Measurements from ENCODE around the gene ARHGAP12.

DNA sequence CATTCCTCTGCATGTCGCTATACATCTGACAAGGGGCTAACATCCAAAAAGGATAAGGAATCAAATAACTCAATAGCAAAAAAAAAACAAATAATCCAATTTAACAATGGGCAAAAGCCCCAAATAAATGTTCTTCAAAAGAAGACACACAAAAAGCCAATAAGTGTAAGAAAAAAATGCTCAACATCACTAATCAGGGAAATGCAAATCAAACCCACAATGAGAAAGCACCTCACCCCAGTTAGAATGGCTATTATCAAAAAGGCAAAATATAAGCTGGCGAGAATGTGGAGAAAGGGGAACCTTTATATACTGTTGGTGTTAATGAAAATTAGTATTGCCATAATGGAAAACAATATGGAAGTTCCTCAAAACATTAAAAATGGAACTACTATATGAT, 14.3 kb downstream of the ARHGAP12 start:
- no peak for TF ChIP-seq RAD21 (conservative IDR thresholded peaks at IDR 0.05)
- TF ChIP-seq, protein P1, sequence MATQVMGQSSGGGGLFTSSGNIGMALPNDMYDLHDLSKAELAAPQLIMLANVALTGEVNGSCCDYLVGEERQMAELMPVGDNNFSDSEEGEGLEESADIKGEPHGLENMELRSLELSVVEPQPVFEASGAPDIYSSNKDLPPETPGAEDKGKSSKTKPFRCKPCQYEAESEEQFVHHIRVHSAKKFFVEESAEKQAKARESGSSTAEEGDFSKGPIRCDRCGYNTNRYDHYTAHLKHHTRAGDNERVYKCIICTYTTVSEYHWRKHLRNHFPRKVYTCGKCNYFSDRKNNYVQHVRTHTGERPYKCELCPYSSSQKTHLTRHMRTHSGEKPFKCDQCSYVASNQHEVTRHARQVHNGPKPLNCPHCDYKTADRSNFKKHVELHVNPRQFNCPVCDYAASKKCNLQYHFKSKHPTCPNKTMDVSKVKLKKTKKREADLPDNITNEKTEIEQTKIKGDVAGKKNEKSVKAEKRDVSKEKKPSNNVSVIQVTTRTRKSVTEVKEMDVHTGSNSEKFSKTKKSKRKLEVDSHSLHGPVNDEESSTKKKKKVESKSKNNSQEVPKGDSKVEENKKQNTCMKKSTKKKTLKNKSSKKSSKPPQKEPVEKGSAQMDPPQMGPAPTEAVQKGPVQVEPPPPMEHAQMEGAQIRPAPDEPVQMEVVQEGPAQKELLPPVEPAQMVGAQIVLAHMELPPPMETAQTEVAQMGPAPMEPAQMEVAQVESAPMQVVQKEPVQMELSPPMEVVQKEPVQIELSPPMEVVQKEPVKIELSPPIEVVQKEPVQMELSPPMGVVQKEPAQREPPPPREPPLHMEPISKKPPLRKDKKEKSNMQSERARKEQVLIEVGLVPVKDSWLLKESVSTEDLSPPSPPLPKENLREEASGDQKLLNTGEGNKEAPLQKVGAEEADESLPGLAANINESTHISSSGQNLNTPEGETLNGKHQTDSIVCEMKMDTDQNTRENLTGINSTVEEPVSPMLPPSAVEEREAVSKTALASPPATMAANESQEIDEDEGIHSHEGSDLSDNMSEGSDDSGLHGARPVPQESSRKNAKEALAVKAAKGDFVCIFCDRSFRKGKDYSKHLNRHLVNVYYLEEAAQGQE (IDR thresholded peaks at IDR 0.05; ENCODE audit: borderline replicate concordance), result no peak
- TF ChIP-seq, protein P2, sequence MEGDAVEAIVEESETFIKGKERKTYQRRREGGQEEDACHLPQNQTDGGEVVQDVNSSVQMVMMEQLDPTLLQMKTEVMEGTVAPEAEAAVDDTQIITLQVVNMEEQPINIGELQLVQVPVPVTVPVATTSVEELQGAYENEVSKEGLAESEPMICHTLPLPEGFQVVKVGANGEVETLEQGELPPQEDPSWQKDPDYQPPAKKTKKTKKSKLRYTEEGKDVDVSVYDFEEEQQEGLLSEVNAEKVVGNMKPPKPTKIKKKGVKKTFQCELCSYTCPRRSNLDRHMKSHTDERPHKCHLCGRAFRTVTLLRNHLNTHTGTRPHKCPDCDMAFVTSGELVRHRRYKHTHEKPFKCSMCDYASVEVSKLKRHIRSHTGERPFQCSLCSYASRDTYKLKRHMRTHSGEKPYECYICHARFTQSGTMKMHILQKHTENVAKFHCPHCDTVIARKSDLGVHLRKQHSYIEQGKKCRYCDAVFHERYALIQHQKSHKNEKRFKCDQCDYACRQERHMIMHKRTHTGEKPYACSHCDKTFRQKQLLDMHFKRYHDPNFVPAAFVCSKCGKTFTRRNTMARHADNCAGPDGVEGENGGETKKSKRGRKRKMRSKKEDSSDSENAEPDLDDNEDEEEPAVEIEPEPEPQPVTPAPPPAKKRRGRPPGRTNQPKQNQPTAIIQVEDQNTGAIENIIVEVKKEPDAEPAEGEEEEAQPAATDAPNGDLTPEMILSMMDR (IDR thresholded peaks at IDR 0.05; ENCODE audit: poor library complexity, severe bottlenecking), result no peak

Data from neural cell (in vitro differentiated cells).